AG09309 (cell line): ENCODE results near the gene SH2D1B.
A peak's percentile ranks its signal among the peaks of the same experiment; 100 is the strongest.

ENCODE experiments used
- DNase-seq: peaks from one replicate; pipeline ENCODE4 v3.0.0-alpha.2; 2010; ENCODE audit warnings: low read depth
- H3K4me3 ChIP-seq: 2 replicates; pipeline ENCODE4 v1.5.1; 2011; ENCODE audit warnings: mild to moderate bottlenecking, low read depth, low read length, moderate library complexity; ENCODE audit not compliant: control insufficient read depth
- TF ChIP-seq, protein P1 (sequence below): IDR thresholded peaks from 2 replicates; pipeline ENCODE4 v1.5.1; 2011; ENCODE audit warnings: mild to moderate bottlenecking, low read depth, low read length, inconsistent platforms; ENCODE audit not compliant: insufficient read depth, control insufficient read depth; ENCODE audit errors: missing control alignments

Gene SH2D1B

DNA sequence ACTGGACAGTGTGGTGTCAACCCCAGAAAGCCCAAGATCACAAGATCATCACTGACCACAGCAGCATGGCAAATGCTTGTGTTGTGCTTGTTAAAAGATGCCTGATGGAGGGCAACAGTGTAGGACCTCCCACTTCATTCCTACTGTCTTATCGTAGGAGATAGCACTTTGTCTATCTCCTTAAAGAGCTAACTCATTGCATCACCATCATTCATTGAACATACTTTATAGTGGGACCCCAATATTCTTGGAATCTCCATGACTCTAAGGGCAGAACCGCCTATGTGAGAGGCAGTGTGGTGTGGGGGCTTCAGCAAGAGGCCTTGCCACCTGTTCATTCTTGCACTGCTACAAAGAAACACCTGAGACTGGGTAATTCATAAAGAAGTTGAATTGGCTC, 5.0 kb upstream of the SH2D1B start:
- TF ChIP-seq, protein P1, sequence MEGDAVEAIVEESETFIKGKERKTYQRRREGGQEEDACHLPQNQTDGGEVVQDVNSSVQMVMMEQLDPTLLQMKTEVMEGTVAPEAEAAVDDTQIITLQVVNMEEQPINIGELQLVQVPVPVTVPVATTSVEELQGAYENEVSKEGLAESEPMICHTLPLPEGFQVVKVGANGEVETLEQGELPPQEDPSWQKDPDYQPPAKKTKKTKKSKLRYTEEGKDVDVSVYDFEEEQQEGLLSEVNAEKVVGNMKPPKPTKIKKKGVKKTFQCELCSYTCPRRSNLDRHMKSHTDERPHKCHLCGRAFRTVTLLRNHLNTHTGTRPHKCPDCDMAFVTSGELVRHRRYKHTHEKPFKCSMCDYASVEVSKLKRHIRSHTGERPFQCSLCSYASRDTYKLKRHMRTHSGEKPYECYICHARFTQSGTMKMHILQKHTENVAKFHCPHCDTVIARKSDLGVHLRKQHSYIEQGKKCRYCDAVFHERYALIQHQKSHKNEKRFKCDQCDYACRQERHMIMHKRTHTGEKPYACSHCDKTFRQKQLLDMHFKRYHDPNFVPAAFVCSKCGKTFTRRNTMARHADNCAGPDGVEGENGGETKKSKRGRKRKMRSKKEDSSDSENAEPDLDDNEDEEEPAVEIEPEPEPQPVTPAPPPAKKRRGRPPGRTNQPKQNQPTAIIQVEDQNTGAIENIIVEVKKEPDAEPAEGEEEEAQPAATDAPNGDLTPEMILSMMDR = no peak
- no peak for DNase-seq
- no peak overlapping the region for H3K4me3 ChIP-seq

DNA sequence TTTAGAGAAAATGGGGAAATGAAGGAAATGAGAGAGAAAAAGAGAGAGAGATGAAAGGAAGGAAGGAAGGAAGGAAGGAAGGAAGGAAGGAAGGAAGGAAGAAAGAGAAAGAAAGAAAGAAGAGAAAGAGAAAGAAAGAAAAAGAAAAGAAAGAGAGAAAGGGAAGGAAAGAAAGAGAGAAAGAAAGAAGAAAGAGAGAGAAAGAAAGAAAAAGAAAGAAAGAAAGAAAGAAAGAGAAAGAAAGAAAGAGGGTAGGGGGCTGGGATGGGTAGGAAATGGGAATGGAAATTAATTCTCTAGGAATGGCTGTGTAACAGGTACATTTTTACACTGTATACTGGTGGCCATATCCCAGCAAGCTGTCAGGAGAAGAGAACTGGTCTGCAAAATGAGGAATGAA, 4.3 kb upstream of the SH2D1B start:
- TF ChIP-seq, protein P1 = no peak

DNA sequence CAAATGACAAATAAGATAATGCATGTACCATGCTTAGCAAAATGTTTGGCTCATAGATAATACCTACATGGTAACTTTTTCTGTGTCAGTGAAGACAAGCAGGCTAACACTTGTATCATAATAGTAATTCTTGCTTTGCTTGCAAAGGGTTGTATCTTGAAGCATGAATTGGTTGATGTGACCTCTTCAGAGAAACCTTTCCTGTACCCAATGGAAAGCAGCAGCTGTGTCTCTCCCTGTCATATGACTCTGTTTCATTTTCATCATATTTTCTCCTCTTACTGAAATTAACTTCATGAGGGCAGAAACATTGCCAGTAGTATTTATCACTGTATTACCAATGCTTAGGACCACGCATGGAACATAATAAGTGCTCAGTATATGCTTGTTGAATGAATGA, 4.4 kb downstream of the SH2D1B start:
- TF ChIP-seq, protein P1 = no peak
- H3K4me3 ChIP-seq = no peak overlapping the region
- no peak for DNase-seq

More for the DNA sequence above, 4.3 kb upstream of the SH2D1B start:
- DNase-seq = no peak
- H3K4me3 ChIP-seq = no peak overlapping the region

DNA sequence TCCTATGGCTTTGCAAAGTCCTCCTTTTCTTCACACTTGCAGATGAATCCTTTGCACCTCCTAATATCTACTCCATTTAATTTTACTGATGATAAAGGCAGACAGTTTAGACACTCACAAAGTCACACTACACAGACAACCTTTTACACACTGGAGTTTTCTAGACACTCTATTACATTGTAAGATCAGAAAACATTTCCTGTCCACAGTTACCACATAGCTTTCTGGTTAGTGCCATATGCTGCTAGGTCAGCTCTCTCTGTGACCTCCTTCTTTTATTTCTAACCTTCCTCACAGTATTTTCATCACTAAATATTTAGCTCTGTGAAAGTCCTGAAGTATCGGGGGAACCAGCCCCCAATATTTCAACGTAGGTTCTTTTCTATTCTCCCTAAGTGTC, 5.1 kb downstream of the SH2D1B start:
- DNase-seq = no peak
- H3K4me3 ChIP-seq = no peak overlapping the region
- TF ChIP-seq, protein P1 = no peak

DNA sequence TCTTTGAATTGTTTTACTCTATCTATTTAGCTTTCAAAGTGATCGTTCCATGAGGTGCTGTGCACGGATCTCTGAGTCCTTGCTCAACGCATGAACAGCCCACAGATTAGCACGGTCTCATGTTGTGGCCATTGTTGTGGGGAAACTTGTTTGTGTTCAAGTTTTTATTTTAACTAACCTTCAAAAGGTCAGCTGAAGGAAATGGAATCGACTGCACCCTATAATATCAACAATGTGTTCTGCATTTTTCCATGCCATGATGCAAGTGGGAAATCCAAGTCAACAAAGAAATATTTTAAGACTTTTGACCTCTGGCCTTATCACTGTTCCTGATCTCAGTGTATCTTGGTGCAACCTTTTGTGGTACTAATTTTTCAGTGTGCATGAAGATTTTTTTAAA, 6.1 kb downstream of the SH2D1B start:
- H3K4me3 ChIP-seq = no peak overlapping the region
- no peak for DNase-seq
- TF ChIP-seq, protein P1 = no peak

DNA sequence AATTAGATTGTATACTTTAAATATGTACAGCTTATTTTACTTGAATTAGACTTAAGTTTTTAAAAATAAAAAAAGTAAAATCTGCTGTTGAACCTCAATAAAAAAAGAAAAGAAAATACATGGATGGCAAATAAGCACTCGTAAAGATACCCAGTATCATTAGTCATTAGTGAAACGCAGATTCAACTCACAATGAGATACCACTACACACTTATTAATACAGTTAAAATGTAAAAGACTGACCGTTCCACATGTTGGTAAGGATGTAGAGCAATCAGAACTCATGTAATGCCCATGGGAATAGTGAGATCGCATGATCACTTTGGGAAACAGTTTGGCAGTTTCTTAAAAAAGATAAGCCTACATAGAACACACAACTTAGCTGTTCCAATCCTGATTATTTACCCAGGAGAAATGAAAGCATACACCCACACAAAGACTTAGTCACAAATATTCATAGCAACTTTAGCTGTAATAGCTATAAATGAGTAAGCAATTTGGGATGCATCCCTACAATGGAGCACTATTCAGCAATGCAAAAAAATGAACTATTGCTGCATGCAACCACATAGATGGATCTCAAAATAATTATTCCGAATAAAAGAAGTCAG, 7.3 kb downstream of the SH2D1B start:
- peak; percentile 65 for DNase-seq
- TF ChIP-seq, protein P1 = no peak
- no peak overlapping the region for H3K4me3 ChIP-seq
